ENCODE results near the gene MTX3.

Gene MTX3

GRCh38 chr5:80010754-80011392 lies 19.8 kb upstream of the MTX3 start:
- Histone ChIP-seq H3K27ac (ENCODE audit: low read length) (no peak overlapping the region), H3K36me3 (ENCODE audit: control insufficient read depth in 1 of 2, insufficient read depth in 2 of 2, low read length in 2 of 2) (no peaks in the 10 kb centered on the region), H3K9me3 (ENCODE audit: control insufficient read depth in 1 of 2, low read length in 2 of 2) (no peaks in the 10 kb centered on the region)

GRCh38 chr5:80008995-80009765 lies 18.1 kb upstream of the MTX3 start:
- Histone ChIP-seq H3K4me3 (ENCODE audit: low read depth in 1 of 2, low read length in 2 of 2) (no peak overlapping the region), H3K36me3 (ENCODE audit: control insufficient read depth in 1 of 2, insufficient read depth in 2 of 2, low read length in 2 of 2) (no peaks in the 10 kb centered on the region), H3K27me3 (ENCODE audit: low read depth, low read length) (no peaks in the 10 kb centered on the region), H3K27ac (ENCODE audit: low read length) (no peak overlapping the region), H3K9me3 (ENCODE audit: control insufficient read depth in 1 of 2, low read length in 2 of 2) (no peaks in the 10 kb centered on the region), H3K4me1 (ENCODE audit: control insufficient read depth in 1 of 2, insufficient read depth in 2 of 2, low read length in 2 of 2) (no peaks in the 10 kb centered on the region)

More at GRCh38 chr5:80010754-80011392, 19.8 kb upstream of the MTX3 start:
- no peaks in the 10 kb centered on the region for H3K4me1 ChIP-seq (ENCODE audit: control insufficient read depth in 1 of 2, insufficient read depth in 2 of 2, low read length in 2 of 2)
- H3K27me3 ChIP-seq (ENCODE audit: low read depth, low read length) = no peaks in the 10 kb centered on the region
- no peak overlapping the region for H3K4me3 ChIP-seq (ENCODE audit: low read depth in 1 of 2, low read length in 2 of 2)

GRCh38 chr5:80002677-80003076 lies 11.6 kb upstream of the MTX3 start:
- no peaks in the 10 kb centered on the region for H3K27me3 ChIP-seq (ENCODE audit: low read depth, low read length)

GRCh38 chr5:79999722-80000121 lies 8.7 kb upstream of the MTX3 start:
- H3K4me3 ChIP-seq (ENCODE audit: low read depth in 1 of 2, low read length in 2 of 2) = no peak overlapping the region
- H3K27ac ChIP-seq (ENCODE audit: low read length) = no peak overlapping the region
- H3K4me1 ChIP-seq (ENCODE audit: control insufficient read depth in 1 of 2, insufficient read depth in 2 of 2, low read length in 2 of 2) = no peaks in the 10 kb centered on the region
- no peaks in the 10 kb centered on the region for H3K9me3 ChIP-seq (ENCODE audit: control insufficient read depth in 1 of 2, low read length in 2 of 2)
- H3K36me3 ChIP-seq (ENCODE audit: control insufficient read depth in 1 of 2, insufficient read depth in 2 of 2, low read length in 2 of 2) = peaks cover 0 to 7% of the 10 kb centered on the region in 2 donors
- H3K27me3 ChIP-seq (ENCODE audit: low read depth, low read length) = no peaks in the 10 kb centered on the region

More at GRCh38 chr5:80002677-80003076, 11.6 kb upstream of the MTX3 start:
- H3K9me3 ChIP-seq (ENCODE audit: control insufficient read depth in 1 of 2, low read length in 2 of 2) = no peaks in the 10 kb centered on the region
- H3K27ac ChIP-seq (ENCODE audit: low read length) = no peak overlapping the region
- H3K4me3 ChIP-seq (ENCODE audit: low read depth in 1 of 2, low read length in 2 of 2) = no peak overlapping the region
- H3K36me3 ChIP-seq (ENCODE audit: control insufficient read depth in 1 of 2, insufficient read depth in 2 of 2, low read length in 2 of 2) = peaks cover 0 to 7% of the 10 kb centered on the region in 2 donors
- H3K4me1 ChIP-seq (ENCODE audit: control insufficient read depth in 1 of 2, insufficient read depth in 2 of 2, low read length in 2 of 2) = no peaks in the 10 kb centered on the region

GRCh38 chr5:79992891-79993657 lies 2.0 kb upstream of the MTX3 start:
- H3K36me3 ChIP-seq (ENCODE audit: control insufficient read depth in 1 of 2, insufficient read depth in 2 of 2, low read length in 2 of 2) = peaks cover 0 to 3% of the 10 kb centered on the region in 2 donors
- no peak overlapping the region for H3K4me3 ChIP-seq (ENCODE audit: low read depth in 1 of 2, low read length in 2 of 2)
- H3K27me3 ChIP-seq (ENCODE audit: low read depth, low read length) = no peaks in the 10 kb centered on the region
- H3K9me3 ChIP-seq (ENCODE audit: control insufficient read depth in 1 of 2, low read length in 2 of 2) = no peaks in the 10 kb centered on the region
- H3K27ac ChIP-seq (ENCODE audit: low read length) = no peak overlapping the region
- peaks cover 0 to 19% of the 10 kb centered on the region in 2 donors for H3K4me1 ChIP-seq (ENCODE audit: control insufficient read depth in 1 of 2, insufficient read depth in 2 of 2, low read length in 2 of 2)

- peak overlapping the region; percentile 74 to 99 for H3K4me3 ChIP-seq (ENCODE audit: low read depth in 1 of 2, low read length in 2 of 2)
- no peak overlapping the region for H3K27ac ChIP-seq (ENCODE audit: low read length)
- H3K4me1 ChIP-seq (ENCODE audit: control insufficient read depth in 1 of 2, insufficient read depth in 2 of 2, low read length in 2 of 2) = peaks cover 0 to 19% of the 10 kb centered on the region in 2 donors
Observed at GRCh38 chr5:79990205-79990597, 861 bp downstream of the MTX3 start.

GRCh38 chr5:79986260-79986659 lies 4.8 kb downstream of the MTX3 start:
- peaks cover 0 to 12% of the 10 kb centered on the region in 2 donors for H3K4me1 ChIP-seq (ENCODE audit: control insufficient read depth in 1 of 2, insufficient read depth in 2 of 2, low read length in 2 of 2)
- H3K36me3 ChIP-seq (ENCODE audit: control insufficient read depth in 1 of 2, insufficient read depth in 2 of 2, low read length in 2 of 2) = peaks cover 37 to 40% of the 10 kb centered on the region in 2 donors
- H3K27me3 ChIP-seq (ENCODE audit: low read depth, low read length) = no peaks in the 10 kb centered on the region
- H3K27ac ChIP-seq (ENCODE audit: low read length) = no peak overlapping the region
- no peak overlapping the region for H3K4me3 ChIP-seq (ENCODE audit: low read depth in 1 of 2, low read length in 2 of 2)
- no peaks in the 10 kb centered on the region for H3K9me3 ChIP-seq (ENCODE audit: control insufficient read depth in 1 of 2, low read length in 2 of 2)

More at GRCh38 chr5:79990205-79990597, 861 bp downstream of the MTX3 start:
- peaks cover 10 to 11% of the 10 kb centered on the region in 2 donors for H3K36me3 ChIP-seq (ENCODE audit: control insufficient read depth in 1 of 2, insufficient read depth in 2 of 2, low read length in 2 of 2)
- H3K27me3 ChIP-seq (ENCODE audit: low read depth, low read length) = no peaks in the 10 kb centered on the region
- no peaks in the 10 kb centered on the region for H3K9me3 ChIP-seq (ENCODE audit: control insufficient read depth in 1 of 2, low read length in 2 of 2)

GRCh38 chr5:79985288-79985687 lies 5.8 kb downstream of the MTX3 start:
- Histone ChIP-seq H3K9me3 (ENCODE audit: control insufficient read depth in 1 of 2, low read length in 2 of 2) (no peaks in the 10 kb centered on the region), H3K27ac (ENCODE audit: low read length) (no peak overlapping the region), H3K36me3 (ENCODE audit: control insufficient read depth in 1 of 2, insufficient read depth in 2 of 2, low read length in 2 of 2) (peaks cover 37 to 49% of the 10 kb centered on the region in 2 donors), H3K4me1 (ENCODE audit: control insufficient read depth in 1 of 2, insufficient read depth in 2 of 2, low read length in 2 of 2) (peaks cover 0 to 8% of the 10 kb centered on the region in 2 donors), H3K27me3 (ENCODE audit: low read depth, low read length) (no peaks in the 10 kb centered on the region), H3K4me3 (ENCODE audit: low read depth in 1 of 2, low read length in 2 of 2) (no peak overlapping the region)

GRCh38 chr5:79984363-79984762 lies 6.7 kb downstream of the MTX3 start:
- Histone ChIP-seq H3K27me3 (ENCODE audit: low read depth, low read length) (no peaks in the 10 kb centered on the region), H3K4me1 (ENCODE audit: control insufficient read depth in 1 of 2, insufficient read depth in 2 of 2, low read length in 2 of 2) (no peaks in the 10 kb centered on the region), H3K36me3 (ENCODE audit: control insufficient read depth in 1 of 2, insufficient read depth in 2 of 2, low read length in 2 of 2) (peaks cover 37 to 50% of the 10 kb centered on the region in 2 donors), H3K9me3 (ENCODE audit: control insufficient read depth in 1 of 2, low read length in 2 of 2) (no peaks in the 10 kb centered on the region), H3K4me3 (ENCODE audit: low read depth in 1 of 2, low read length in 2 of 2) (no peak overlapping the region), H3K27ac (ENCODE audit: low read length) (no peak overlapping the region)

GRCh38 chr5:79983618-79984017 lies 7.4 kb downstream of the MTX3 start:
- H3K4me3 ChIP-seq (ENCODE audit: low read depth in 1 of 2, low read length in 2 of 2) = no peak overlapping the region
- H3K27me3 ChIP-seq (ENCODE audit: low read depth, low read length) = no peaks in the 10 kb centered on the region
- H3K27ac ChIP-seq (ENCODE audit: low read length) = no peak overlapping the region
- H3K9me3 ChIP-seq (ENCODE audit: control insufficient read depth in 1 of 2, low read length in 2 of 2) = no peaks in the 10 kb centered on the region
- no peaks in the 10 kb centered on the region for H3K4me1 ChIP-seq (ENCODE audit: control insufficient read depth in 1 of 2, insufficient read depth in 2 of 2, low read length in 2 of 2)
- peaks cover 37 to 55% of the 10 kb centered on the region in 2 donors for H3K36me3 ChIP-seq (ENCODE audit: control insufficient read depth in 1 of 2, insufficient read depth in 2 of 2, low read length in 2 of 2)

GRCh38 chr5:79982136-79982535 lies 8.9 kb downstream of the MTX3 start:
- Histone ChIP-seq H3K36me3 (ENCODE audit: control insufficient read depth in 1 of 2, insufficient read depth in 2 of 2, low read length in 2 of 2) (peaks cover 42 to 69% of the 10 kb centered on the region in 2 donors), H3K4me3 (ENCODE audit: low read depth in 1 of 2, low read length in 2 of 2) (no peak overlapping the region), H3K27me3 (ENCODE audit: low read depth, low read length) (no peaks in the 10 kb centered on the region), H3K9me3 (ENCODE audit: control insufficient read depth in 1 of 2, low read length in 2 of 2) (no peaks in the 10 kb centered on the region), H3K4me1 (ENCODE audit: control insufficient read depth in 1 of 2, insufficient read depth in 2 of 2, low read length in 2 of 2) (no peaks in the 10 kb centered on the region), H3K27ac (ENCODE audit: low read length) (no peak overlapping the region)

All from muscle layer of duodenum (tissue), 2 donors.